ENCODE measurements around the gene LINC01488. TPM values are rescaled to one million over a fixed set of nuclear protein-coding genes. Genes with fewer than 3 reads are reported as not detected.

The LINC01488 gene
- total RNA-seq, 2 experiments from 2014 or later: not detected

- DNase-seq: no peak
- H3K27ac ChIP-seq (ENCODE audit: low read depth in 1 of 2, low read length in 2 of 2): no peak overlapping the region
- peaks cover 0 to 11% of the 10 kb centered on the region in 2 experiments for H3K9me3 ChIP-seq (ENCODE audit: control insufficient read depth in 1 of 2, insufficient read depth in 1 of 2, low read length in 2 of 2)
- Mint-ChIP-seq H3K9me3 (no peaks in the 10 kb centered on the region), H3K27ac (no peak overlapping the region), H3K4me1 (ENCODE audit: low read depth) (no peaks in the 10 kb centered on the region), H3K36me3 (ENCODE audit: low read depth) (no peaks in the 10 kb centered on the region), H3K27me3 (peaks cover 19% of the 10 kb centered on the region), H3K4me3 (no peak overlapping the region)
- ATAC-seq (ENCODE audit: poor library complexity): no peak
- ChIA-PET POLR2A (no interaction called here), CTCF (no interaction called here)
- H3K4me1 ChIP-seq (ENCODE audit: insufficient read depth, low read length): peaks cover 7% of the 10 kb centered on the region
- peaks cover 0 to 5% of the 10 kb centered on the region in 2 experiments for H3K27me3 ChIP-seq (ENCODE audit: control insufficient read depth in 1 of 2, insufficient read depth in 2 of 2, low read length in 2 of 2)
- H3K4me3 ChIP-seq (ENCODE audit: low read length): no peak overlapping the region
- no peaks in the 10 kb centered on the region for H3K36me3 ChIP-seq (ENCODE audit: insufficient read depth, low read length)
- TF ChIP-seq CTCF (IDR thresholded peaks at IDR 0.05): no peak
- intact Hi-C loops (cut with DNase I, micrococcal nuclease): no loop called here
These were observed 60.2 kb downstream of the LINC01488 start for GRCh38 chr11:69541501-69542313.

GRCh38 chr11:69542314-69543168 lies 61.1 kb downstream of the LINC01488 start:
- DNase-seq: no peak
- no peak overlapping the region for H3K4me3 ChIP-seq (ENCODE audit: low read length)
- no peaks in the 10 kb centered on the region for H3K36me3 Mint-ChIP-seq (ENCODE audit: low read depth)
- ChIA-PET CTCF (no interaction called here), POLR2A (no interaction called here)
- H3K27ac ChIP-seq (ENCODE audit: low read depth in 1 of 2, low read length in 2 of 2): no peak overlapping the region
- TF ChIP-seq CTCF (IDR thresholded peaks at IDR 0.05): no peak
- no peaks in the 10 kb centered on the region for H3K4me1 Mint-ChIP-seq (ENCODE audit: low read depth)
- H3K4me3 Mint-ChIP-seq: no peak overlapping the region
- H3K9me3 ChIP-seq (ENCODE audit: control insufficient read depth in 1 of 2, insufficient read depth in 1 of 2, low read length in 2 of 2): peaks cover 0 to 11% of the 10 kb centered on the region in 2 experiments
- ATAC-seq (ENCODE audit: poor library complexity): no peak
- no peak overlapping the region for H3K27ac Mint-ChIP-seq
- peaks cover 10% of the 10 kb centered on the region for H3K4me1 ChIP-seq (ENCODE audit: insufficient read depth, low read length)
- H3K9me3 Mint-ChIP-seq: no peaks in the 10 kb centered on the region
- intact Hi-C loops (cut with DNase I, micrococcal nuclease): no loop called here
- H3K27me3 ChIP-seq (ENCODE audit: control insufficient read depth in 1 of 2, insufficient read depth in 2 of 2, low read length in 2 of 2): peaks cover 0 to 5% of the 10 kb centered on the region in 2 experiments
- H3K27me3 Mint-ChIP-seq: peaks cover 19% of the 10 kb centered on the region
- no peaks in the 10 kb centered on the region for H3K36me3 ChIP-seq (ENCODE audit: insufficient read depth, low read length)

Other genes with a start within 250 kb of the LINC01488 start
- gene MYEOV, start 187.5 kb upstream of the LINC01488 start, total RNA-seq: not detected
- gene CCND1, start 159.5 kb downstream of the LINC01488 start, total RNA-seq: 1 to 10 TPM; 1.7 to 2.4 TPM
- gene LTO1, start 193.7 kb downstream of the LINC01488 start, total RNA-seq: 10 to 100 TPM; 33.5 to 35.5 TPM
- gene FGF19, start 222.4 kb downstream of the LINC01488 start, total RNA-seq: not detected

Data from CD4-positive, alpha-beta T cell (primary cell).